ENCODE results near the gene ADAMTSL1.
"Not testable (repeated sequence)": the region's sequence is repeated elsewhere in the genome, so short reads cannot be mapped to it uniquely, and the experiment has no call there.

ADAMTSL1 gene

GRCh38 chr9:18864516-18864915, 390.6 kb downstream of the ADAMTSL1 start:
- TF ChIP-seq CTCF (conservative IDR thresholded peaks at IDR 0.05; ENCODE audit: control insufficient read depth, insufficient read depth, low read depth, low read length), result no peak
- H3K4me3 ChIP-seq (ENCODE audit: control insufficient read depth, low read depth, low read length), result no peak overlapping the region
- no peak for DNase-seq (ENCODE audit: low read depth)

GRCh38 chr9:18865542-18865941, 391.6 kb downstream of the ADAMTSL1 start:
- no peak for TF ChIP-seq CTCF (conservative IDR thresholded peaks at IDR 0.05; ENCODE audit: control insufficient read depth, insufficient read depth, low read depth, low read length)
- H3K4me3 ChIP-seq (ENCODE audit: control insufficient read depth, low read depth, low read length), result no peak overlapping the region
- DNase-seq (ENCODE audit: low read depth), result peak; percentile 20

- TF ChIP-seq CTCF (conservative IDR thresholded peaks at IDR 0.05; ENCODE audit: control insufficient read depth, insufficient read depth, low read depth, low read length), result no peak
These were observed 392.3 kb downstream of the ADAMTSL1 start for GRCh38 chr9:18866121-18866831.

GRCh38 chr9:18869725-18870124, 395.8 kb downstream of the ADAMTSL1 start:
- TF ChIP-seq CTCF (conservative IDR thresholded peaks at IDR 0.05; ENCODE audit: control insufficient read depth, insufficient read depth, low read depth, low read length), result no peak
- H3K4me3 ChIP-seq (ENCODE audit: control insufficient read depth, low read depth, low read length), result no peak overlapping the region
- DNase-seq (ENCODE audit: low read depth), result no peak

More at GRCh38 chr9:18866121-18866831, 392.3 kb downstream of the ADAMTSL1 start:
- no peak for DNase-seq (ENCODE audit: low read depth)
- H3K4me3 ChIP-seq (ENCODE audit: control insufficient read depth, low read depth, low read length), result no peak overlapping the region

GRCh38 chr9:18874069-18874468, 400.1 kb downstream of the ADAMTSL1 start:
- no peak for TF ChIP-seq CTCF (conservative IDR thresholded peaks at IDR 0.05; ENCODE audit: control insufficient read depth, insufficient read depth, low read depth, low read length)
- H3K4me3 ChIP-seq (ENCODE audit: control insufficient read depth, low read depth, low read length), result no peak overlapping the region
- no peak for DNase-seq (ENCODE audit: low read depth)

GRCh38 chr9:18874990-18875389, 401.0 kb downstream of the ADAMTSL1 start:
- H3K4me3 ChIP-seq (ENCODE audit: control insufficient read depth, low read depth, low read length); DNase-seq (ENCODE audit: low read depth): not testable (repeated sequence)

- TF ChIP-seq CTCF (conservative IDR thresholded peaks at IDR 0.05; ENCODE audit: control insufficient read depth, insufficient read depth, low read depth, low read length), result no peak
- DNase-seq (ENCODE audit: low read depth), result no peak
- H3K4me3 ChIP-seq (ENCODE audit: control insufficient read depth, low read depth, low read length), result no peak overlapping the region
These were observed 404.0 kb downstream of the ADAMTSL1 start for GRCh38 chr9:18877984-18878383.
